ENCODE measurements around the gene PRPSAP1.

The PRPSAP1 gene

DNA sequence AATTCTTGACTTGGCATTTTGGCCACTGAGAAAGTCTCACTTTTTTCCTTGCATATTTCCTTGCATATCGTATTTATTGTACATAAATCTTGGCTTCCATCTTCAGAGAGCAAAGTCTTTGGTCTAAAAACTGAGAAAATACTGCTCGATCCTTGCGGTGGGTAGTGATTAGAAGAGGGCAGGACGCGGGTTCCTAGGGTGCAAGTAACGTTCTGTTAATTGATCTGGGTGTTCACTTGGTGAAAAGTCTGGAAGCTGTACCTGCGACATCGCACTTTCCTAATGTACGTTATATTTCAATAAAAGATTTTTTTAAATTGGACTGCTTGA lies 89.3 kb downstream of the PRPSAP1 start:
- Histone ChIP-seq H3K4me1 (ENCODE audit: insufficient read depth, poor library complexity, severe bottlenecking) (peaks cover 44% of the 10 kb centered on the region), H3K27me3 (ENCODE audit: insufficient read depth, poor library complexity, severe bottlenecking) (no peaks in the 10 kb centered on the region), H3K36me3 (ENCODE audit: low read depth) (peaks cover 16% of the 10 kb centered on the region), H3K4me3 (ENCODE audit: severe bottlenecking) (no peak overlapping the region), H3K9me3 (ENCODE audit: severe bottlenecking) (no peaks in the 10 kb centered on the region), H3K27ac (ENCODE audit: poor library complexity, severe bottlenecking) (peak overlapping the region; percentile 75)
- DNase-seq (ENCODE audit: low spot score) (no peak), ATAC-seq (ENCODE audit: low read depth) (no peak)
- TF ChIP-seq, protein P1, sequence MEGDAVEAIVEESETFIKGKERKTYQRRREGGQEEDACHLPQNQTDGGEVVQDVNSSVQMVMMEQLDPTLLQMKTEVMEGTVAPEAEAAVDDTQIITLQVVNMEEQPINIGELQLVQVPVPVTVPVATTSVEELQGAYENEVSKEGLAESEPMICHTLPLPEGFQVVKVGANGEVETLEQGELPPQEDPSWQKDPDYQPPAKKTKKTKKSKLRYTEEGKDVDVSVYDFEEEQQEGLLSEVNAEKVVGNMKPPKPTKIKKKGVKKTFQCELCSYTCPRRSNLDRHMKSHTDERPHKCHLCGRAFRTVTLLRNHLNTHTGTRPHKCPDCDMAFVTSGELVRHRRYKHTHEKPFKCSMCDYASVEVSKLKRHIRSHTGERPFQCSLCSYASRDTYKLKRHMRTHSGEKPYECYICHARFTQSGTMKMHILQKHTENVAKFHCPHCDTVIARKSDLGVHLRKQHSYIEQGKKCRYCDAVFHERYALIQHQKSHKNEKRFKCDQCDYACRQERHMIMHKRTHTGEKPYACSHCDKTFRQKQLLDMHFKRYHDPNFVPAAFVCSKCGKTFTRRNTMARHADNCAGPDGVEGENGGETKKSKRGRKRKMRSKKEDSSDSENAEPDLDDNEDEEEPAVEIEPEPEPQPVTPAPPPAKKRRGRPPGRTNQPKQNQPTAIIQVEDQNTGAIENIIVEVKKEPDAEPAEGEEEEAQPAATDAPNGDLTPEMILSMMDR (IDR thresholded peaks at IDR 0.05; ENCODE audit: poor library complexity, severe bottlenecking) = no peak

DNA sequence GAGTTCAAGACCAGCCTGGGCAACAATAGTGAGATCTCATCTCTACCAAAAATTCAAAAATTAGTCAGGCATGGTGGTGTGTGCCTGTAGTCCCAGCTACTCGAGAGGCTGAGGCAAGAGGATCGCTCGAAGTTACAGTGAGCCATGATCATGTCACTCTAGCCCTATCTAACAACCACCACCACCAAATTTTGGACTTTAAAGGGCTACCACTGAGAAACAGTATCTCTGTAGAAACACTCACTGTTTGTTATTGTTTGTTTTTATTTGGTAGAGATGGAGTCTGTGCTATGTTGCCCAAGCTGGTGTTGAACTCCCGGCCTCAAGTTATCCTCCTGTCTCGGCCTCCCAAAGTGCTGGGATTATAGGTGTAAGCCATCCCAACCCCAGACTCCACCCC lies 89.8 kb downstream of the PRPSAP1 start:
- DNase-seq (ENCODE audit: low spot score) (no peak), ATAC-seq (ENCODE audit: low read depth) (no peak)
- Histone ChIP-seq H3K27ac (ENCODE audit: poor library complexity, severe bottlenecking) (peak overlapping the region; percentile 75), H3K4me3 (ENCODE audit: severe bottlenecking) (no peak overlapping the region), H3K4me1 (ENCODE audit: insufficient read depth, poor library complexity, severe bottlenecking) (peaks cover 44% of the 10 kb centered on the region), H3K36me3 (ENCODE audit: low read depth) (peaks cover 11% of the 10 kb centered on the region), H3K27me3 (ENCODE audit: insufficient read depth, poor library complexity, severe bottlenecking) (no peaks in the 10 kb centered on the region), H3K9me3 (ENCODE audit: severe bottlenecking) (no peaks in the 10 kb centered on the region)
- TF ChIP-seq, protein P1 (IDR thresholded peaks at IDR 0.05; ENCODE audit: poor library complexity, severe bottlenecking) = no peak

DNA sequence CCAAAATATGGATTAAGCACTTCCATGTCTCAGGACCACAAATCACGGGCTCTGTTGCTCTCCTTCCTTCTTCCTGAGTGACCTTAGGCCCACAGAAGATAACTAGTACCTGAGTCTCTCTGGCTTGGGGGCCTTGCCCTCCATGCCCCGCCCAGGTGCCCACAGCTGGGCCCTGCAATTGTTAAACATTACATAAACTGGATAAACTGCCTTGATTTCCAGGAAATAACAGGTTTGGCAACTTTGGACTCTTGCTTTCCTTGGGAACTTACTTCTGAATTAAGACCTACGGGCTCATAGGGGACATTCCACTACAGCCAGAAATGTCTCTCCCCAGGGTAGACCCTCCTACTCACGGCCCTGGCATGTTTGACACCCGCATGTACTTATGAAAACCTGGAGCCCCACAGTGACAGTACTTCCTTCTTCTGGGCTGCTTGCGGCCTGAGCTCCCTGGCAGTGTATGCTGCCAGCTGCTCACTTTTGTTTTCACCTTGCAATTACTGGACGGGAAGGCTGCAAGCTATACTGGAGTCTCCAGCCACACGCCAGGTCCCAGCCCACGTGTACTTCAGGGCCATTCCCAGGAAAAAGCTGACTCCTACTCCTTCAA lies 90.9 kb downstream of the PRPSAP1 start:
- ATAC-seq (ENCODE audit: low read depth) = no peak
- DNase-seq (ENCODE audit: low spot score) = no peak
- H3K4me1 ChIP-seq (ENCODE audit: insufficient read depth, poor library complexity, severe bottlenecking) = peaks cover 35% of the 10 kb centered on the region
- H3K27ac ChIP-seq (ENCODE audit: poor library complexity, severe bottlenecking) = peak overlapping the region; percentile 75
- TF ChIP-seq, protein P1 (IDR thresholded peaks at IDR 0.05; ENCODE audit: poor library complexity, severe bottlenecking) = no peak
- no peaks in the 10 kb centered on the region for H3K9me3 ChIP-seq (ENCODE audit: severe bottlenecking)
- H3K4me3 ChIP-seq (ENCODE audit: severe bottlenecking) = no peak overlapping the region
- peaks cover 6% of the 10 kb centered on the region for H3K36me3 ChIP-seq (ENCODE audit: low read depth)
- H3K27me3 ChIP-seq (ENCODE audit: insufficient read depth, poor library complexity, severe bottlenecking) = no peaks in the 10 kb centered on the region

DNA sequence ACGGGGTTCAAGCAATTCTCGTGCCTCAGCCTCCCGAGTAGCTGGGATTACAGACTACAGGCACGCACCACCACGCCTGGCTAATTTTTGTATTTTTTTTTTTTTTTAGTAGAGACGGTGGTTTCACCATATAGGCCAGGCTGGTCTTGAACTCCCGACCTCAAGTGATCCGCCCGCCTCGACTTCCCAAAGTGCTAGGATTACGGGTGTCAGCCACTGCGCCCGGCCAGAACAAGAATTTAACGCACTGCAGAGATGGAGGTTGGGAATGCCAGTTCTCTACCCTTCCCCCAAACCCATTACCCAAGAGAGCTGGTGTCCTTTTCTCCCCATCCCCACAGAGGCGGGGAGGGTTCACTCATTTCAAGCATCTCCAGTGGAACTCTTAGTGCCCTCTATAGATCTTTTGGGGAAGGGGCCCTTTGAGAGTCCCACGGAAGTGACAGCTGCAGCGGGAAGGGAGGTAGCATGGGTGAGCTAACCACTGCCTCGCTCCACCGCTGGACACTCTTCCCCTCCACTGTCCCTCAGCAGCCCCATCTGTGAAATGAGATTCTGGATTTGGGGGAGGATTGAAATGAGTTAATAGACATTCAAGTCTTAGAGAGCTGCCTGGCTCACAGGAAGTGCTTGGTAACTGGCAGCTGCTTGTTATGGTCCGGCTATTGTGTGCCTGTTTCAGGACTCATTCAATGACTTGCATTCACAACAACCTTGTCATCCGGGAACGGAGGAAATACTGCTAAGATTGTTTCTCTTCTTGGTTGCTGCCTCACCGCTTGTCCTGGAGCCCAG lies 92.1 kb downstream of the PRPSAP1 start:
- TF ChIP-seq, protein P1 (IDR thresholded peaks at IDR 0.05; ENCODE audit: poor library complexity, severe bottlenecking) = no peak
- H3K9me3 ChIP-seq (ENCODE audit: severe bottlenecking) = no peaks in the 10 kb centered on the region
- no peak overlapping the region for H3K27ac ChIP-seq (ENCODE audit: poor library complexity, severe bottlenecking)
- DNase-seq (ENCODE audit: low spot score) (no peak), ATAC-seq (ENCODE audit: low read depth) (no peak)
- H3K4me1 ChIP-seq (ENCODE audit: insufficient read depth, poor library complexity, severe bottlenecking) = peaks cover 25% of the 10 kb centered on the region
- no peaks in the 10 kb centered on the region for H3K36me3 ChIP-seq (ENCODE audit: low read depth)
- H3K4me3 ChIP-seq (ENCODE audit: severe bottlenecking) = no peak overlapping the region
- H3K27me3 ChIP-seq (ENCODE audit: insufficient read depth, poor library complexity, severe bottlenecking) = no peaks in the 10 kb centered on the region

DNA sequence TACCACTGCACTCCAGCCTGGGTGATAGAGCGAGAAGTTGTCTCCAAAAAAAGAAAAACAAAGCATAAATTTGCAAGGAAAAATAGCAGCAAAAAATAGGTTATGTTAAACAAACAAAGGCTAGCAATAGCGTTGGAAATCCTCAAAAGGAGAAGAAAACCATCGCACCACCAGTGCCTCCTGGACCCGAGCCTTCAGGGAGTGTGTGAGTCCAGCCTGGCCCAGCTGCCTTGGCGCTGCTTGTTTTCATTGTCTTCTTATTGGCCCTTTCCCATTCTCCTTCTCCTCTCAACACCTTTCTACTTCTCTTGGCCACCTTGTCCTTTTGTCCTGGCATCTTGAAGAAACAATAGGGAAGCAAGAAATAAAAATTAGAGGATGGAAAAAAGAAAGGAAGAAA lies 93.0 kb downstream of the PRPSAP1 start:
- DNase-seq (ENCODE audit: low spot score) (no peak), ATAC-seq (ENCODE audit: low read depth) (no peak)
- Histone ChIP-seq H3K36me3 (ENCODE audit: low read depth) (no peaks in the 10 kb centered on the region), H3K4me1 (ENCODE audit: insufficient read depth, poor library complexity, severe bottlenecking) (peaks cover 23% of the 10 kb centered on the region), H3K9me3 (ENCODE audit: severe bottlenecking) (no peaks in the 10 kb centered on the region), H3K27ac (ENCODE audit: poor library complexity, severe bottlenecking) (no peak overlapping the region), H3K27me3 (ENCODE audit: insufficient read depth, poor library complexity, severe bottlenecking) (no peaks in the 10 kb centered on the region), H3K4me3 (ENCODE audit: severe bottlenecking) (no peak overlapping the region)
- TF ChIP-seq, protein P1 (IDR thresholded peaks at IDR 0.05; ENCODE audit: poor library complexity, severe bottlenecking) = no peak
